ENCODE measurements around the gene KLHL20.

Gene KLHL20

GRCh38 chr1:173779936-173780335 lies 65.2 kb downstream of the KLHL20 start:
- TF ChIP-seq REST (IDR thresholded peaks at IDR 0.05; ENCODE audit: insufficient read depth in 1 of 2, low read depth in 2 of 2, low read length in 2 of 2) (no peak), SIN3A (IDR thresholded peaks at IDR 0.05; ENCODE audit: borderline replicate concordance, insufficient read depth, low read length) (no peak), POLR2AphosphoS5 (IDR thresholded peaks at IDR 0.05; ENCODE audit: low read depth, low read length) (no peak), TAF1 (IDR thresholded peaks at IDR 0.05; ENCODE audit: borderline replicate concordance, insufficient read depth, low read length) (no peak), FOXP2 (optimal IDR thresholded peaks at IDR 0.05; ENCODE audit: borderline replicate concordance, extremely low read depth, extremely low read length, insufficient read depth) (no peak)

- TF ChIP-seq FOXP2 (optimal IDR thresholded peaks at IDR 0.05; ENCODE audit: borderline replicate concordance, extremely low read depth, extremely low read length, insufficient read depth) = no peak
- no peak for TF ChIP-seq REST (IDR thresholded peaks at IDR 0.05; ENCODE audit: insufficient read depth in 1 of 2, low read depth in 2 of 2, low read length in 2 of 2)
- no peak for TF ChIP-seq TAF1 (IDR thresholded peaks at IDR 0.05; ENCODE audit: borderline replicate concordance, insufficient read depth, low read length)
- TF ChIP-seq POLR2AphosphoS5 (IDR thresholded peaks at IDR 0.05; ENCODE audit: low read depth, low read length) = no peak
- TF ChIP-seq SIN3A (IDR thresholded peaks at IDR 0.05; ENCODE audit: borderline replicate concordance, insufficient read depth, low read length) = no peak
Measured at GRCh38 chr1:173784997-173785396, 70.2 kb downstream of the KLHL20 start.

- TF ChIP-seq POLR2AphosphoS5 (IDR thresholded peaks at IDR 0.05; ENCODE audit: low read depth, low read length) (no peak), SIN3A (IDR thresholded peaks at IDR 0.05; ENCODE audit: borderline replicate concordance, insufficient read depth, low read length) (no peak), FOXP2 (optimal IDR thresholded peaks at IDR 0.05; ENCODE audit: borderline replicate concordance, extremely low read depth, extremely low read length, insufficient read depth) (no peak), REST (IDR thresholded peaks at IDR 0.05; ENCODE audit: insufficient read depth in 1 of 2, low read depth in 2 of 2, low read length in 2 of 2) (no peak), TAF1 (IDR thresholded peaks at IDR 0.05; ENCODE audit: borderline replicate concordance, insufficient read depth, low read length) (no peak)
Measured at GRCh38 chr1:173789841-173790240, 75.1 kb downstream of the KLHL20 start.

DNA sequence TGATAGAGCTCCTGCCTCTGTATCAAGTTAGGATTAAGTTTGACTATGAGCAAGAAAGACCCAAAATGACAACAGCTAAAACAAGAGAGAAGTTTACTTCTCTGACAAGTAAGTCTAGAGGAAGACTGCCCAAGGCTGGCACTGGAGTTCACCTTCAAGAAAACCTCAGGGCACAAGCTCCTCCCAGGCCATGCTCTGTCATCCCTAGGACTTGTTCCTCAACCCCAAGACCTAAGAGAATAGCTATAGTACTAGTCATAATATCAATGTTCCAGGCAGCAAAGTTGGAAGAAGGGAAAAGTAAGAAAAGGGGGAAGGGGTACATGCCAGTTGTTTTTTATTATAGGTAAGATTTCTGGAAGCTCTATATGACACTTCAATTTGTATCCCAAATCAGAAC lies 83.3 kb downstream of the KLHL20 start:
- TF ChIP-seq TAF1 (IDR thresholded peaks at IDR 0.05; ENCODE audit: borderline replicate concordance, insufficient read depth, low read length) = no peak
- no peak for TF ChIP-seq SIN3A (IDR thresholded peaks at IDR 0.05; ENCODE audit: borderline replicate concordance, insufficient read depth, low read length)

DNA sequence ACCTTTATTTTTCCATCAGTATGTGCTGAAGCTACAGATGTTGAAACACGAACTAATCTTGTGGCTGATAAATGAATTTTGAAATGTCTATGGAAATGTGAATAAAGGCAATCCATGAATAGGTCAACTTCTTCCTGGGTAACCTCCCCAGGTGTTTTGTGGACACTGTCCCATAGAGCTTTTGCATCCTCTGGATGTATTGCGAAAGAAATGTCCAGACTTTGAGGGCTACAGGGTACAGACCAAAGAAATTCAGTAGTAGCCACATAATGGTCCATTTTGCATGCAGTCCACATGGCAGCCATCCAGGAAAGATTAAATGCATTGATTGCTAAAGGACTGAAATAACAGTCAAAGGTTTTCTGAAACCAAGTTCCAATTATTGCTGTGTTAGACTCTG lies 88.2 kb downstream of the KLHL20 start:
- TF ChIP-seq POLR2AphosphoS5 (IDR thresholded peaks at IDR 0.05; ENCODE audit: low read depth, low read length) (no peak), FOXP2 (optimal IDR thresholded peaks at IDR 0.05; ENCODE audit: borderline replicate concordance, extremely low read depth, extremely low read length, insufficient read depth) (no peak)

GRCh38 chr1:173818459-173818858 lies 103.7 kb downstream of the KLHL20 start:
- TF ChIP-seq REST (IDR thresholded peaks at IDR 0.05; ENCODE audit: insufficient read depth in 1 of 2, low read depth in 2 of 2, low read length in 2 of 2) (no peak), SIN3A (IDR thresholded peaks at IDR 0.05; ENCODE audit: borderline replicate concordance, insufficient read depth, low read length) (no peak), FOXP2 (optimal IDR thresholded peaks at IDR 0.05; ENCODE audit: borderline replicate concordance, extremely low read depth, extremely low read length, insufficient read depth) (no peak), POLR2AphosphoS5 (IDR thresholded peaks at IDR 0.05; ENCODE audit: low read depth, low read length) (no peak), TAF1 (IDR thresholded peaks at IDR 0.05; ENCODE audit: borderline replicate concordance, insufficient read depth, low read length) (no peak)

All from PFSK-1 (cell line).